GM19043 (cell line): ENCODE data around the gene KRTAP2-4.
"Not testable (repeated sequence)": the region's sequence is repeated elsewhere in the genome, so short reads cannot be mapped to it uniquely, and the experiment has no call there.

ENCODE experiments used
- ATAC-seq: cut with Tn5 transposase; IDR thresholded peaks from one replicate; pipeline ENCODE4 v1.9.1; 2021; ENCODE audit warnings: low read depth; ENCODE audit not compliant: unreplicated experiment

KRTAP2-4 gene

DNA sequence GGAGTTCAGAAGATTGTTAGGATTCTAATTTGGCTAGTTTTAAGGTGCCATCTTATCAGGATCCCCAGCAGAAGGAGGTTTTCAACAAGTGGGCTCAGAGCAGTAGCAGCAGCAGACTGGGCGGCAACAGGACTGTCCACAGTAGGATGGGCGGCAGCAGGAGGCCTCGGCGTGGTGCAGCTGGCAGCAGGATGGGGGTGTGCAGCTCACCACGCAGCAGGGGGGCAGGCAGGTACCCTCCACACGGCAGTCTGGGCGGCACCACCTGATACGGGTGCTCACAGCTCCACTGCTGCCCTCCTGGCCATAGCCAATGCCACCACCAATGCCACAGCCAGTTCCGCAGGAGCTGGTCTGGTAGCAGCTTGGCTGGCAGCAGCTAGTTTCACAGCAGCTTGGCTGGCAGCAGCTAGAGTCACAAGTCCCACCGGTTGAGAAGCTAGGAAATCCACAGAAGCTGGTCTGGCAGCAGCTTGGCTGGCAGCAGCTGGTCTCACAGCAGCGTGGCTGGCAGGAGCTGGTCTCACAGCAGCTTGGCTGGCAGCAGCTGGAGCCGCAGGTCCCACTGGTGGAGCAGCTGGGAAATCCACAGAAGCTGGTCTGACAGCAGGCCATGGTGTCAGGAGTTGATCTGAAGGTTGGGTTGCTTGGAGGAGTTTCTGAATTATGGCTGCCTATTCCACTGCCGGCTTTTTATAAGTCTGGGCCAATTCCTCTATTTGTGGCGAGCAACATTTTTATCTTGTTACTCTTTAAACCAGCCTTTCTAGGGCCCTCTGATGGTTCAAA lies 24.7 kb downstream of the KRTAP2-4 start, which contains the start of gene KRTAP1-1:
KRTAP1-1 (minus strand) TSS at position 668 of the 789 bp plus-strand sequence; CDS start at position 615, 53 bp downstream.
- not testable (repeated sequence) for ATAC-seq

DNA sequence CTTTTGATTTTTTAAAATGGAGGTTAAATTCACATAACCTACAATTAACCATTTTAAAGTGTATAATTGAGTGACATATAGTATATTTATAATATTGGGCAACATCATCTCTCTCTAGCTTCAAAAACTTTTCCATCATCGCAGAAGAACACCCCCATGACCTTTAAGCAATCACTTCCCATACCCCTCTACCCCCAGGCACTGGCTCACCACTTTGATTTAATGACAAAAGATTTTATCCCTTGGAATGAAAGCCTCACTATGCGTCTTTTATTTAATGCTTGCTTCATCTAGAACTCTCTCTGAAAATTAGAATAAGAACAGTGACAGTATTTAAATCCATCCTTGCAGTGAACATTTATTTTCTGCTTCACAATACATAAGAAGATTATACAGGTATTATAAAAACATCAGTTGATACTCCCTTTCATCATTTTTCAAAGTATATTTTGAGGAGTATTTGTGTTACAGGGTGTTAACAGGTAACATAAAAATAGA lies 27.8 kb downstream of the KRTAP2-4 start:
- no peak for ATAC-seq

DNA sequence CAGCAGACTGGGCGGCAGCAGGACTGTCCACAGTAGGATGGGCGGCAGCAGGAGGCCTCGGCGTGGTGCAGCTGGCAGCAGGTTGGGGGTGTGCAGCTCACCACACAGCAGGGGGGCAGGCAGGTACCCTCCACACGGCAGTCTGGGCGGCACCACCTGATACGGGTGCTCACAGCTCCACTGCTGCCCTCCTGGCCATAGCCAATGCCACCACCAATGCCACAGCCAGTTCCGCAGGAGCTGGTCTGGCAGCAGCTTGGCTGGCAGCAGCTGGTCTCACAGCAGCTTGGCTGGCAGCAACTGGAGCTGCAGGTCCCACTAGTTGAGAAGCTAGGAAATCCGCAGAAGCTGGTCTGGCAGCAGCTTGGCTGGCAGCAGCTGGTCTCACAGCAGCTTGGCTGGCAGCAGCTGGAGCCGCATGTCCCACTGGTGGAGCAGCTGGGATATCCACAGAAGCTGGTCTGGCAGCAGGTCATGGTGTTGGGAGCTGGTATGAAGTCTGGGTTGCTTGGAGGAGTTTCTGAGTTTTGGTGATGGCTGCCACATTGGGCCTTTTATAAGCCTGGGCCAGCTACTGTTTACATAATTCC lies 31.2 kb downstream of the KRTAP2-4 start, which contains the start of gene KRTAP1-3:
KRTAP1-3 (minus strand) TSS at position 529 of the 590 bp plus-strand sequence; CDS start at position 476, 53 bp downstream.
- ATAC-seq, result not testable (repeated sequence)

DNA sequence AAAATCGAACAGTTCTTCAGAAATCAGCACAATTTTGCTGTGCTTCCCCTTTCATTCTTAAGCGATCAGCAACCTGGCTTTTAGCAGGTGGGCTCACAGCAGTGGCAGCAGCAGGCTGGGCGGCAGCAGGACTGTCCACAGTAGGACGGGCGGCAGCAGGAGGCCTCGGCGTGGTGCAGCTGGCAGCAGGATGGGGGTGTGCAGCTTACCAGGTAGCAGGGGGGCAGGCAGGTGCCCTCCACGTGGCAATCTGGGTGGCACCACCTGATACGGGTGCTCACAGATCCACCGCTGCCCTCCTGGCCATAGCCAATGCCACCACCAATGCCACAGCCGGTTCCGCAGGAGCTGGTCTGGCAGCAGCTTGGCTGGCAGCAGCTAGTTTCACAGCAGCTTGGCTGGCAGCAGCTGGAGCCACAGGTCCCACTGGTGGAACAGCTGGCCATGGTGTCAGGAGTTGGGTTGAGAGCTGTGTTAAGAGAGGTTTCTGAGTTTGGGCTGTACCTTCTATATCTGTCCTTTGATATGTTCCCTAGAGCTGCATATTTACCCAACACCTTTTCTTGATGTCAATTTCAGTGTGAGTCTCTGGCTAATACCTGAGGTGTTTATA lies 35.9 kb downstream of the KRTAP2-4 start, which contains the start of gene KRTAP1-4:
KRTAP1-4 (minus strand) TSS at position 563 of the 613 bp plus-strand sequence; CDS start at position 446, 117 bp downstream.
- no peak for ATAC-seq

DNA sequence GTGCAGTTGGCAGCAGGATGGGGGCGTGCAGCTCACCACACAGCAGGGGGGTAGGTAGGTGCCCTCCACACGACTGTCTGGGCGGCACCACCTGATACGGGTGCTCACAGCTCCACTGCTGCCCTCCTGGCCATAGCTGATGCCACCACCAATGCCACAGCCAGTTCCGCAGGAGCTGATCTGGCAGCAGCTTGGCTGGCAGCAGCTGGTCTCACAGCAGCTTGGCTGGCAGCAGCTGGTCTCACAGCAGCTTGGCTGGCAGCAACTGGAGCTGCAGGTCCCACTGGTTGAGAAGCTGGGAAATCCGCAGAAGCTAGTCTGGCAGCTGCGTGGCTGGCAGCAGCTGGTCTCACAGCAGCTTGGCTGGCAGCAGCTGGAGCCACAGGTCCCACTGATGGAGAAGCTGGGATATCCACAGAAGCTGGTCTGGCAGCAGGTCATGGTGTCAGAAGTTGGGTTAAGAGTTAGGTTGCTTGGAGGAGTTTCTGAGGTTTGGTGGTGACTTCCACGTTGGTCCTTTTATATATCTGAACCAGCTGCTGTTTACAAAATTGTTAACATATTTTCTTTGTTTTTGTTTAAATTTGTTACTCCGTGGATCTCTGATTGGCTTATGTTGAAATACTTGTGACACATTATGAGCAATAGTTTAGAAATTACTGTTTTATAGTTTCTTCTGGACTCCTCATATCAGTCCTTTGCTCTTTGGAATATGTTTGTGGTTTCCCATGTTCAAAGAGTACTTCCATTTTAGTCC lies 38.8 kb downstream of the KRTAP2-4 start, which contains the start of gene KRTAP1-5:
KRTAP1-5 (minus strand) TSS at position 494 of the 757 bp plus-strand sequence; CDS start at position 441, 53 bp downstream.
- ATAC-seq, result no peak

DNA sequence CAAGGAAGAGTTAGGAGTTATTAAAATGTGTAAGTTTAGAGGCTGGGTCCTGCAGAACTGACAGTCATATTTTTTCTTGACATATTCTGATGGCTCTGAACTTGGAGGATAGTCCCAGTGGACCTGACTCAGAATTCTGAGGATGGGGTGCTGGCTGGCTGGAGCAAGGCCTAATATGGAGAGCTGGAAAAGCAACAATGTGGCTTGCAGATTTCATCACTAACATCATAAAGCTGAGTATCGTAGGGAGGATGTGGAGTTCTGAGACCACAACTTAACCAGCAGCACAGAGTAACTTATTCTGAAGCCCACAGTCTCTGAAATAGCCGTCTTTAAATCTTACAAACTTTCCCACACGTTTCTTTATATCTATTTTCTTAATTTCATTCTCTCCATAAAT lies 41.0 kb downstream of the KRTAP2-4 start:
- ATAC-seq, result no peak

DNA sequence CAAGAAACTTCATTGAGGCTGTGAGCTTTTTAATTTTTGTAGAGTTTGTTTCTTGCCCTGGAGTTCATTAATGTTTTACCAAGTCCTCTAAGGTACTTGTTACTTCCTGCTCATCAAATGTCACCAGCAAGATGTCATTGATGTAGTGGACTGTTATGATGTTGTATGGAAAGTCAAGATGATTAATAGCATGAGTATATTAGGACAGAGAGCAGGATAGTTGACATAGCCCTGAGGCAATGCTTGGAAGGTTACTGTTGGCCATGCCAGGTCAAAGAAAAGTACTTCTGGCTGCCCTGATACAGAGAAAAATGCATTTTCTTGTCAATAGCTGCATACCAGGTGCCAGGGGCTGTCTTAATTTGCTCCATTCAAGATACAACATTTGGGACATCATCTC lies 45.3 kb downstream of the KRTAP2-4 start:
- no peak for ATAC-seq

DNA sequence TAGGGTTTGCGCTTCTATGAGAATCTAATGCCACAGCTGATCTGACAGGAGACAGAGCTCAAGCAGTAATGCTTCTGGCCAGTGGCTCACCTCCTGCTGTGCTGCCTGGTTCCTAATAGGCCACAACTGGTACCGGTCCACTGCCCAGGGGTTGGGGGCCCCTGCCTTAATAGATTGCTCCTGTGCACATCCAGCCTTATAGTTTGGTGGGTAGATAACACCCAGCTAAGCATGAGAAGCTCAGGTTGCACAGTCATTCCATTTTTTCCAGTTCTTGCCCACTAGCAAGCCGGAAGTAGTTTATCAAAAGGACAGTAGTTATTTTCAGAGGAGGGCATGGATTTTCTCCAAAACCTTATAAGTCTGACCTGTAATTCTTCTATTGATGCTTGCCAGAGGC lies 46.3 kb downstream of the KRTAP2-4 start:
- no peak for ATAC-seq

DNA sequence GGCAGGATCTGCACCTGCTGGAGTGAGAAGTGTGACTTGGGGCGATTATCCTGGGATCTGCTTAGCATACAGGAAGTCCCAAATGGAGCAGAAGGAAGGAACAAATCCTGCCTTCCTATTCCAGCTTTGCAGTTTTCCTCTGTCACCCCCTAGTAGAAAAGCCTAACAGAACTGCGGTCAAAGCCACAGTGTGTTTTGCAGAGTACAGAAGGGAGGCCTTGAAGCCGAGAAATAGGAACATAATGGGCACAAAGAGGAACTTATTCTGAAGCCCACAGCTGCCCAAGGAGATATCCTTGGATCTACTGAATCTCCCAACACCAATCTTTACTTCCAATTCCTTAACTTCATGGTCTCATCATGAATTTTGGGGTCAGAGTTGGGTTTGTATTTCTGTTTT lies 47.1 kb downstream of the KRTAP2-4 start:
- ATAC-seq, result no peak

DNA sequence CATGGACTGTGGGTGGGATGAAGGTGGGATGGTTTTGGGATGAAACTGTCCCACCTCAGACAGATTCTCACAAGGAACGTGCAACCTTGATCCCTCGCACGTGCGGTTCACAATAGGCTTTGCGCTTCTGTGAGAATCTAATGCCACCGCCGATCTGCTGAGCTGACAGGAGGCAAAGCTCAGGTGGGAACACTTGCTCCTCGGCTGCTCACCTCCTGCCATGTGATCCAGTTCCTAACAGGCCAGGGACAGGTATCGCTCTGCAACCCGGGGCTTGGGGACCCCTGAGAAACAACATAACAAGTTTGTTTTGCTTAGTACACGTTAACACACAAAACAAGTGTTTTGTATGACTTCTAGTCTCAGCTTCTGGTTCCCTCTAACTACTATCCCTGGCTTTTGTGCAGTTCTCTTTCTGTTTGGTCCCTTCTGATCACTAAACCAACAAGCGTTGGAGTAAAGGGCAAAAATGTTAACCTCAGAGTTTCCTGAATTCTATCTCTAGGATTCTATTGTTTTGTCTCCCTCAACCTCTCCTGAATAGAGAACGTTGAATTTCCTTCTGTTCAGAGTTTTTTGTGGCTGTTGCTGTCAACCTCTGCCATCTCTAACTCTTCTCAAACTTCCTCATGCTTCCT lies 49.0 kb downstream of the KRTAP2-4 start:
- ATAC-seq, result no peak

DNA sequence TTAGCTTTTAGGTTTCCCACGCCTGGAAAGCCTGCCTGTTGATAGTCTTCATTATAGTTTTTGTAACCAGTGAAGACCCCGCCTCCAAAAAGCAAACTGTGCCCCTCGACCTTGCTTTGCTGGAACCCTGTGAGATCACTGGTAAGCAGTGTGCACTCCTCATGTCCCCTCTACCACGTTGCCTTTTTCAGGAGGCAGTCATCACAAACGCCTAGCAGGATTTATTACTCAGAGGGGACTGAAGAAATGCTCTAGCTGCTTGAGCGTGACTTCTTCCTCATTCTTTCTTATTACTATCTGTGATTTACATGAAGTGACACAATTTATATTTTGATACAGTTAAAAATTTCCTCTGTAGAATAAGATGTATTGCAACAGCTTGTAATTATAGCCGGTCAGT lies 50.2 kb downstream of the KRTAP2-4 start:
- no peak for ATAC-seq
